PC-9 (cell line): ENCODE measurements around the gene MED9. TPM values are rescaled to one million over a fixed set of nuclear protein-coding genes. Genes with fewer than 3 reads are reported as not detected.

ENCODE experiments used
- BruUV-seq: library from RNA; stranded (reverse); fragments of 400-500 nt; replicated peaks from 2 replicates; lab custom pipeline; 2021; lab: Mats Ljungman, UMichigan
- CTCF ChIA-PET: fragments of 300-600 bp; sonication (Branson Sonifier 250); formaldehyde crosslinking; loops from one replicate; lab custom pipeline; 2022; ENCODE audit warnings: antibody characterized with exemption; lab: Charles Lee
- POLR2A ChIA-PET: fragments of 300-600 bp; sonication (Branson Sonifier 250); formaldehyde crosslinking; loops from one replicate; lab custom pipeline; 2022; ENCODE audit warnings: antibody characterized with exemption; ENCODE audit not compliant: unreplicated experiment; lab: Charles Lee
- DNase-seq, 2 experiments: peaks; one replicate each; pipeline versions ENCODE4 v3.0.0 to v3.0.0-alpha.2; 2015 to 2022; ENCODE audit warnings: mixed read lengths in 1 of 2
- H2AFZ ChIP-seq: fragments of 200-600 bp; sonication (generic); 2 replicates; pipeline ENCODE4 v1.8.1; 2017; ENCODE audit warnings: antibody characterized with exemption
- H3F3A ChIP-seq: fragments of 200-600 bp; sonication (generic); 2 replicates; pipeline ENCODE4 v1.8.1; 2017; ENCODE audit warnings: antibody characterized with exemption, mild to moderate bottlenecking, low read depth; ENCODE audit not compliant: insufficient read depth
- H3K27ac ChIP-seq: fragments of 200-600 bp; sonication (generic); 2 replicates; pipeline ENCODE4 v1.6.1; 2016; ENCODE audit warnings: mixed run types
- H3K27me3 ChIP-seq: fragments of 200-600 bp; sonication (generic); 2 replicates; pipeline ENCODE4 v1.6.1; 2016; ENCODE audit warnings: low read depth, mixed run types; ENCODE audit not compliant: insufficient read depth
- H3K36me3 ChIP-seq: fragments of 200-600 bp; sonication (generic); 2 replicates; pipeline ENCODE4 v1.6.1; 2016; ENCODE audit warnings: low read depth, mixed run types
- H3K4me1 ChIP-seq: fragments of 200-600 bp; sonication (generic); replicated peaks from 2 replicates; pipeline ENCODE4 v1.6.1; 2016; ENCODE audit warnings: mixed run types; ENCODE audit not compliant: insufficient read depth
- H3K4me2 ChIP-seq: fragments of 200-600 bp; sonication (generic); 2 replicates; pipeline ENCODE4 v1.6.1; 2017; ENCODE audit warnings: mixed run types
- H3K4me3 ChIP-seq: fragments of 200-600 bp; sonication (generic); 2 replicates; pipeline ENCODE4 v1.6.1; 2016; ENCODE audit warnings: mixed run types
- H3K79me2 ChIP-seq: fragments of 200-600 bp; sonication (generic); 2 replicates; pipeline ENCODE4 v1.6.1; 2017; ENCODE audit warnings: low read depth, mixed run types
- H3K9me2 ChIP-seq: fragments of 200-600 bp; sonication (generic); 2 replicates; pipeline ENCODE4 v1.8.1; 2017; ENCODE audit warnings: mild to moderate bottlenecking; ENCODE audit not compliant: insufficient read depth
- H3K9me3 ChIP-seq: fragments of 200-600 bp; sonication (generic); 2 replicates; pipeline ENCODE4 v1.8.1; 2016; ENCODE audit warnings: low read depth; ENCODE audit not compliant: insufficient read depth
- H4K20me1 ChIP-seq: fragments of 200-600 bp; sonication (generic); 2 replicates; pipeline ENCODE4 v1.8.1; 2017; ENCODE audit not compliant: insufficient read depth
- EZH2 ChIP-seq: fragments of 200-600 bp; sonication (generic); IDR thresholded peaks from 2 replicates; pipeline ENCODE4 v1.8.0; 2017; ENCODE audit warnings: antibody characterized with exemption, low read depth
- intact Hi-C: fragments of 100-400 bp; cut with micrococcal nuclease; formaldehyde crosslinking; loops from one replicate; pipeline ENCODE4 v1.10.0; 2022; ENCODE audit not compliant: unreplicated experiment
- total RNA-seq: library from RNA; stranded (reverse); gene quantifications from 2 replicates; pipeline ENCODE4 v1.2.3, GENCODE V29; 2021
- TF ChIP-seq, protein P1 (sequence below): fragments of 200-600 bp; sonication (generic); conservative IDR thresholded peaks from 2 replicates; pipeline ENCODE4 v1.6.1; 2017; ENCODE audit warnings: mixed run types, antibody characterized with exemption, mild to moderate bottlenecking, moderate library complexity

The MED9 gene
- total RNA-seq, 1 experiment from 2014 or later, result 15.8 TPM

DNA sequence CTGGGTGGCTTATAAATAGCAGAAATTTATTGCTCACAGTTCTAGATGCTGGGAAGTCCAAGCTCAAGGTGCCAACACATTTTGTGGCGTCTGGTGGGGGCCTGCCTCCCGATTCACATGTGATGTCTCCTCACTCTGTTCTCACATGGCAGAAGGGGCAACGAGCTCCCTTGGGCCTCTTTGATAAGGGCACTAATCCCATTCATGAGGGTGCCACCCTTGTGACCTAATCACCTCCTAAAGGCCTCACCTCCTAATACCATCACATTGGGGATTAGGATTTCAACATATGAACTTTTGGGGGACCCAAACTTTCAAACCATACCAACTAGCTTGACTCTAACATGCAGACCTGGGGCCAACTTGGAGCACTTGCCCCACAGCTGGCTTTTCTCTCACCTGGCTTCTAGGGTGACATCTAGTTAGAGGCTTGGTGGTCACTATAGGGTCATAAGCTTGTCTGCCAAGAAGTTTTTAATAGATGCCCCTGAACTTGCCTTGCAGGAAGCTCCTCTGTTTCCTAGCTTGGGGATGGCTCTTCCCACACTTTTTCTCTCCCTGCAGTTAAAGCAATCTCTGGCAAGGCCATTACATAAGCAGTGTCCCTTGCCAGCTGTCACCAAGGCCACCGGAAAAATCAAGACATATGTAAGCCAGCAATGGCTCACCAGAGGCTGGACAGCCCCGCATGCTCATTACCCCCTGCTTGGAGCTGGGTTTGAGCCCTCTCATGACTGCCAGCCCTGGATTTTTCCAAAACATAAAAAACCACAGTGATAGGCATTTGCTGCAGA is 8.4 kb upstream of the MED9 start:
- no peak overlapping the region for H3K4me3 ChIP-seq
- H3K79me2 ChIP-seq, result no peaks in the 10 kb centered on the region
- H3K4me1 ChIP-seq, result no peaks in the 10 kb centered on the region; the same call in 1 of the 2 replicates
- TF ChIP-seq, protein P1, sequence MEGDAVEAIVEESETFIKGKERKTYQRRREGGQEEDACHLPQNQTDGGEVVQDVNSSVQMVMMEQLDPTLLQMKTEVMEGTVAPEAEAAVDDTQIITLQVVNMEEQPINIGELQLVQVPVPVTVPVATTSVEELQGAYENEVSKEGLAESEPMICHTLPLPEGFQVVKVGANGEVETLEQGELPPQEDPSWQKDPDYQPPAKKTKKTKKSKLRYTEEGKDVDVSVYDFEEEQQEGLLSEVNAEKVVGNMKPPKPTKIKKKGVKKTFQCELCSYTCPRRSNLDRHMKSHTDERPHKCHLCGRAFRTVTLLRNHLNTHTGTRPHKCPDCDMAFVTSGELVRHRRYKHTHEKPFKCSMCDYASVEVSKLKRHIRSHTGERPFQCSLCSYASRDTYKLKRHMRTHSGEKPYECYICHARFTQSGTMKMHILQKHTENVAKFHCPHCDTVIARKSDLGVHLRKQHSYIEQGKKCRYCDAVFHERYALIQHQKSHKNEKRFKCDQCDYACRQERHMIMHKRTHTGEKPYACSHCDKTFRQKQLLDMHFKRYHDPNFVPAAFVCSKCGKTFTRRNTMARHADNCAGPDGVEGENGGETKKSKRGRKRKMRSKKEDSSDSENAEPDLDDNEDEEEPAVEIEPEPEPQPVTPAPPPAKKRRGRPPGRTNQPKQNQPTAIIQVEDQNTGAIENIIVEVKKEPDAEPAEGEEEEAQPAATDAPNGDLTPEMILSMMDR, result no peak
- no peak for TF ChIP-seq EZH2
- no peaks in the 10 kb centered on the region for H3K9me2 ChIP-seq
- no peaks in the 10 kb centered on the region for H4K20me1 ChIP-seq
- no peak overlapping the region for H2AFZ ChIP-seq
- no peak overlapping the region for H3K27ac ChIP-seq
- H3K27me3 ChIP-seq, result peaks cover 95% of the 10 kb centered on the region
- POLR2A ChIA-PET, result no interaction called here
- CTCF ChIA-PET, result no interaction called here
- no TSS peak for BruUV-seq
- DNase-seq, result no peak
- no peaks in the 10 kb centered on the region for H3K36me3 ChIP-seq
- intact Hi-C loops, result no loop called here
- peaks cover 4% of the 10 kb centered on the region; the same call in 1 of the 2 replicates for H3F3A ChIP-seq
- H3K9me3 ChIP-seq, result peaks cover 4% of the 10 kb centered on the region; the same call in 1 of the 2 replicates
- no peak overlapping the region for H3K4me2 ChIP-seq

GRCh38 chr17:17469358-17469757 is 7.4 kb upstream of the MED9 start:
- Histone ChIP-seq H3F3A (peaks cover 4% of the 10 kb centered on the region; the same call in 1 of the 2 replicates), H4K20me1 (no peaks in the 10 kb centered on the region), H3K79me2 (no peaks in the 10 kb centered on the region), H3K9me3 (peaks cover 4% of the 10 kb centered on the region; the same call in 1 of the 2 replicates), H3K4me2 (no peak overlapping the region), H3K9me2 (no peaks in the 10 kb centered on the region), H2AFZ (no peak overlapping the region), H3K27me3 (peaks cover 95% of the 10 kb centered on the region), H3K36me3 (no peaks in the 10 kb centered on the region), H3K27ac (no peak overlapping the region), H3K4me1 (no peaks in the 10 kb centered on the region; the same call in 1 of the 2 replicates), H3K4me3 (no peak overlapping the region)
- no peak for TF ChIP-seq EZH2
- TF ChIP-seq, protein P1, result no peak
- BruUV-seq, result no TSS peak
- POLR2A ChIA-PET, result no interaction called here
- CTCF ChIA-PET, result no interaction called here
- intact Hi-C loops, result no loop called here
- DNase-seq, result no peak

DNA sequence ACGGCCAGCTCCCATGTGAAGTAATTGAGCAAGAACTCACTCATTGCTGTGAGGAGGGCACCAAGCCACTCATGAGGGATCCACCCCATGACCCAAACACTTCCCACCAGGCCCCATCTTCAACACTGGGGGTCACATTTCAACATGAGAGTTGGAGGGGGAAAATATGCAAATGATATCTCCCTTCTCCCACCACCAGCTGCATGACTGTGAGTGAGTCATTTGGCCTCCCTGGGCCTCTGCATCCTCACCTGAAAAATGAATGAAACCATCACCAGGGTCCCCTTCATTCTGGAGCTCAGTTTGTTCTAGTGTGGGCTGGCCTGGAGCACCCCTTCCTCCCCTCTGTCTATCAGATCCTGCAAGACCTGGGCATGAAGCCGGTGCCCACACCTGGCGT is 6.8 kb upstream of the MED9 start:
- POLR2A ChIA-PET, result no interaction called here
- CTCF ChIA-PET, result no interaction called here
- peaks cover 4% of the 10 kb centered on the region; the same call in 1 of the 2 replicates for H3K9me3 ChIP-seq
- H3K4me3 ChIP-seq, result no peak overlapping the region
- no peaks in the 10 kb centered on the region for H3K79me2 ChIP-seq
- H3K4me2 ChIP-seq, result no peak overlapping the region
- peaks cover 4% of the 10 kb centered on the region; the same call in 1 of the 2 replicates for H3F3A ChIP-seq
- no peak overlapping the region for H3K27ac ChIP-seq
- H4K20me1 ChIP-seq, result no peaks in the 10 kb centered on the region
- BruUV-seq, result no TSS peak
- DNase-seq, result no peak
- no peaks in the 10 kb centered on the region for H3K9me2 ChIP-seq
- TF ChIP-seq, protein P1, result no peak
- TF ChIP-seq EZH2, result no peak
- H3K36me3 ChIP-seq, result no peaks in the 10 kb centered on the region
- H3K4me1 ChIP-seq, result no peaks in the 10 kb centered on the region; the same call in 1 of the 2 replicates
- no peak overlapping the region for H2AFZ ChIP-seq
- intact Hi-C loops, result no loop called here
- H3K27me3 ChIP-seq, result peaks cover 95% of the 10 kb centered on the region
